Fibroblast of skin of right biceps (primary cell): ENCODE results near the gene MSH6.
A peak's percentile ranks its signal among the peaks of the same experiment; 100 is the strongest.

Experiments used
- DNase-seq: peaks from one replicate; pipeline ENCODE4 v3.0.0-alpha.2; 2013

MSH6 gene, protein sequence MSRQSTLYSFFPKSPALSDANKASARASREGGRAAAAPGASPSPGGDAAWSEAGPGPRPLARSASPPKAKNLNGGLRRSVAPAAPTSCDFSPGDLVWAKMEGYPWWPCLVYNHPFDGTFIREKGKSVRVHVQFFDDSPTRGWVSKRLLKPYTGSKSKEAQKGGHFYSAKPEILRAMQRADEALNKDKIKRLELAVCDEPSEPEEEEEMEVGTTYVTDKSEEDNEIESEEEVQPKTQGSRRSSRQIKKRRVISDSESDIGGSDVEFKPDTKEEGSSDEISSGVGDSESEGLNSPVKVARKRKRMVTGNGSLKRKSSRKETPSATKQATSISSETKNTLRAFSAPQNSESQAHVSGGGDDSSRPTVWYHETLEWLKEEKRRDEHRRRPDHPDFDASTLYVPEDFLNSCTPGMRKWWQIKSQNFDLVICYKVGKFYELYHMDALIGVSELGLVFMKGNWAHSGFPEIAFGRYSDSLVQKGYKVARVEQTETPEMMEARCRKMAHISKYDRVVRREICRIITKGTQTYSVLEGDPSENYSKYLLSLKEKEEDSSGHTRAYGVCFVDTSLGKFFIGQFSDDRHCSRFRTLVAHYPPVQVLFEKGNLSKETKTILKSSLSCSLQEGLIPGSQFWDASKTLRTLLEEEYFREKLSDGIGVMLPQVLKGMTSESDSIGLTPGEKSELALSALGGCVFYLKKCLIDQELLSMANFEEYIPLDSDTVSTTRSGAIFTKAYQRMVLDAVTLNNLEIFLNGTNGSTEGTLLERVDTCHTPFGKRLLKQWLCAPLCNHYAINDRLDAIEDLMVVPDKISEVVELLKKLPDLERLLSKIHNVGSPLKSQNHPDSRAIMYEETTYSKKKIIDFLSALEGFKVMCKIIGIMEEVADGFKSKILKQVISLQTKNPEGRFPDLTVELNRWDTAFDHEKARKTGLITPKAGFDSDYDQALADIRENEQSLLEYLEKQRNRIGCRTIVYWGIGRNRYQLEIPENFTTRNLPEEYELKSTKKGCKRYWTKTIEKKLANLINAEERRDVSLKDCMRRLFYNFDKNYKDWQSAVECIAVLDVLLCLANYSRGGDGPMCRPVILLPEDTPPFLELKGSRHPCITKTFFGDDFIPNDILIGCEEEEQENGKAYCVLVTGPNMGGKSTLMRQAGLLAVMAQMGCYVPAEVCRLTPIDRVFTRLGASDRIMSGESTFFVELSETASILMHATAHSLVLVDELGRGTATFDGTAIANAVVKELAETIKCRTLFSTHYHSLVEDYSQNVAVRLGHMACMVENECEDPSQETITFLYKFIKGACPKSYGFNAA (N-terminal part only)

DNA sequence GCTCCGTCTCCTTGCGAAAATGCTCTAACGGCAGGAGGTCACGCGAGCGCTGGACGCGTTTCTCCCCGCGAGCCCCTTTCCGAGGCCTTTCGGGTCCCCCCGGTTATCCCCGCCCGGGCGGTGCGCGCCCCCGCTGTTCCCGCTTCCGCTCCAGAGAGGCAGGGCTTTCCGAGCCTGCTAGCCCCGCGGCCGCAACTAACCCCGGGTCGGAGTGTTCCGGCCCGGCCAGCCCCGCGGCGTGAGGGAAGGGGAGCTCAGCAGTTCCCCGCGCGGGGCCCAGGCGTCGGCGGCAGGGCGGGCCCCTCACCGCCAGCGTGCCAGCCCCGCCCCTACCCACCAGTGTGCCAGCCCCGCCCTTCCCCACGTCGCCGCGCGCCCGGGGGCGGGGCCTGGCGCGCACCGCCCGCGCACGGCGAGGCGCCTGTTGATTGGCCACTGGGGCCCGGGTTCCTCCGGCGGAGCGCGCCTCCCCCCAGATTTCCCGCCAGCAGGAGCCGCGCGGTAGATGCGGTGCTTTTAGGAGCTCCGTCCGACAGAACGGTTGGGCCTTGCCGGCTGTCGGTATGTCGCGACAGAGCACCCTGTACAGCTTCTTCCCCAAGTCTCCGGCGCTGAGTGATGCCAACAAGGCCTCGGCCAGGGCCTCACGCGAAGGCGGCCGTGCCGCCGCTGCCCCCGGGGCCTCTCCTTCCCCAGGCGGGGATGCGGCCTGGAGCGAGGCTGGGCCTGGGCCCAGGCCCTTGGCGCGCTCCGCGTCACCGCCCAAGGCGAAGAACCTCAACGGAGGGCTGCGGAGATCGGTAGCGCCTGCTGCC is at the start of gene MSH6:
Gene MSH6 (plus strand): TSS at position 475 of the 815 bp plus-strand sequence. CDS start 89 bp downstream, at position 564.
- DNase-seq: peak; percentile 90

DNA sequence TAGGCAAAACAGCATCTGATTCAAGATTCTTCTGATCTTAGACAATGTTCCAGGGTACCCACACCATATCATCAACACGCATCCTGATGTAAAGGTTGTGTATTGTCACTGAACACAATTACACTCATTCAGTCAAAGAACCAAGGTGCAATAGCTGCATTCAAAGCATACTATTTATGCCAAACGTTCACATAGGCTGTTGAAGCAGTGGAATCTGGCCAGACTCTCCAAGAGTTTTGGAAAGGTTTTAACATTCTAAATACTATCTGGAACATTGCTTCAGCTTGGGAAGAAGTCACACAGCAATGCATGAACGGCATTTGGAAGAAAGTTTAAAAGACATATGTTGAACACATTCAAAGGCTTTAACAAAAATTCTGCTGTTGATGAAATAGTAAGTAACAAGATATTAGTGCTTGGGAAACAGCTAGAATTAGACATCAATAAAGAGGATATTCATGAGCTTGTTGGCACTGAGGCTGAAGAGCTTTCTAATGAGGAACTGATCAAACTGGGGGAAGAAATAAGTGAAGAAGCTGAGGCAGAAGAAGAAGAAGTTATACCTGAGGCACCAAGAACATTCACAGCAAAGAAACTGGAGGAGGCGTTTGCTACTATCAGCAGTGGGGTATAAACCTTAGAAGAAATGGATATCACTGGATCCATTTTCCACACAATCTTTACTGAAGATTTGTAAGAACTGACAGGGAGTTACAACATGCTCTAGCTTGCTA is 47.6 kb upstream of the MSH6 start:
- no peak for DNase-seq

DNA sequence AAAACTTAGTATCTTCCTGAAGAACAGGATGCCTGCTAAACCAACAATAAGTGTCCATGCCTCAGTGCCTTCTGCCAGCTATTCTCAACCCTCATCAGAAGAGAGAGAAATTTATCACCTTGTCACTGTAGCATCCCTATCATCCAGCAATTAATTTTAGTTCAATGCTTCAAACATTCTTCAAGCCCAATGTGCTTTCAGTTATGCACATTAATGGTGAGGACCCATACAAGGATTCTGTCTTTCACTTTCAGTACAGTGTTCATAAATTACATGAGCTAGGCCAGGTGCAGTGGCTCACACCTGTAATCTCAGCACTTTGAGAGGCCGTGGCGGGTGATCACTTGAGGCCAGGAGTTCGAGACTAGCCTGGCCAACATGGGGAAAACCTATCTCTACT is 47.0 kb upstream of the MSH6 start:
- no peak for DNase-seq

DNA sequence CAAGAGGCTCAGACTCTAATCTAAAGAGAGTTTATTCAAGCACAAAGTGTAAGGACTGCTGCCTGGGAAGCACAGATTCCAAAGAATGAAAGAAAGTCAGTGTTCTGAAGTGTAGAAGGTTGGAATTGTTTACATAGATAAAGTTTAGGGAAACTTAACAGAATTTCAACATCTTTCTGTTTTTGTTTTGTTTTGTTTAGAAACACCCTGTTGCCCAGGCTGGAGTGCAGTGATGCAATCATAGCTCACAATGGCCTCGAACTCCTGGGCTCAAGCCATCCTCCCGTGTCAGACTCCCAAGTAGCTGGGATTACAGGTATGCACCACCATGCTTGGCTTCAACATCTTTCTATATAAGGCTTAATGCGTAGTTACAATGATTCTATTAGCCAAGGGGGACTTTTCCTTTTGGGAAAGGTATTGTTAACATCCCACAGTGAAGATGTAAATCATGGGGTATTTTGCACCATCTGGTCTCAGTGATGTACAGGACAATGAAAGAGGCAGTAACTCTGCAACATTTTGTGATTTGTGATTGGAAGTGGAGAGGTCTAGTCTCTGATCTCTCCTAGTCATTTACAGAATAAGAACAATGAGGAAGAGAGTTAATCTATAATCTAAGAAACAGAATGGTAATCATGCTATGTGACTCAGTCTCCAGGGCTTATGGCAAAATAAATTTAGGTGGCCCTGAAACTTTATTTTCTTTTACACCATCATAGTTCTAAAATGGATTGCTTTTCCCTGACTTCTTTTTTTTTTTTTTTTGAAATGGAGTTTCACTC is 45.6 kb upstream of the MSH6 start:
- DNase-seq: no peak

DNA sequence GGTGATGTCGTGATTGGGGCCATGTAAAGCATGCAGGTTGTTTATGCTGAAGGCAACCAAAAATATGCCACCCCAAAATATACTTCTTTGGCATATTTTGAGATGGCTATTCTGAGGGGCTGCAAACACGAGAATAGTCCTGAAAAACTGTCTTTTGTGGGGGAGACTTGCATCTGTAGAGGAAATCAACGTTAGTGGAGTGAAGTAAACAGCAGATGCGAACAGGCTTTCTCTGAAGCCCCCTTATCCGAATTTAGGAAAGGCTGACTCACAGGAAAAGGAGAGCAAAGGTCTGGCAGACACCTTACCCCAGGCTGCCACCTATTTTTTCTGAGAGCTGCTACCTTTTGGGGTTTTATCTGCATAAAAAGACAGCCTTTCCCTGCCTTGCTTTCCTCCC is 44.6 kb upstream of the MSH6 start:
- DNase-seq: no peak

DNA sequence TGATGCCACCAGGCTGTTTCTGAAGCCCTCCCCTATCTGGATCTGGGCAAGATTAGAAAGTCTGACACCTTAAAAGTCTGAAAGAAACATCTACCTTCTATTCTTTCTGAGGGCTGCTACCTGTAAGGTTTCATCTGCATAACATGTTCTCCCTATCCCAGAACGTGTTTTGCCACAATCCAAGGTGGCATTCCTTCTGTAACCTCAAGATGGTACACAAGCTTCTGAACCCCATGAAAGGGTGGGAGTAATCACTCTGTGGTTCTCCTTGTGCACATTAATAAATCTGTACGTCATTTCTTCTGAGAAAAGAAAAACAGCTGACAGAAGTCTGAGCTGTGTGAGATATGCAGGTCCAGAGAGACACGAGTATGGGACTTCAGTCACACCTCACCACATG is 41.8 kb upstream of the MSH6 start:
- DNase-seq: no peak

DNA sequence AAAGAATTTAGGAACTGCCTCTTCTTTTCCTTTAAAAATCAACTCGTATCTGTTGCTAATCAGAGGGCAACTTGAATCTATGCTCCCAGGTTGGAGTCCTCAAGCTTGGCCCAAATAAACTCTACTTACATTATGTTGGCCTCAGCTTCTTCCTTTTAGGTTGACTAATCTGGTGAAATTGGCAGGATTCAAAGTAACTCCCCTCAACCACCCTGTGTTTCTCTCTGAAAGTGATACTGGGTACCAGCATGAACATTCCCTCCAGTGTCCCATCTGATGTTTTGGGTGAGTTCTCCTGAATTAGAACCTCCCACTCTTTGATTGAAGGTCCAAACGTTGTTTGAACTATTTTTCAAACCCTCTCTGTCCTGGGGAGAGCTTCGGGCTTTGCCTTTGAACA is 41.3 kb upstream of the MSH6 start:
- DNase-seq: no peak

DNA sequence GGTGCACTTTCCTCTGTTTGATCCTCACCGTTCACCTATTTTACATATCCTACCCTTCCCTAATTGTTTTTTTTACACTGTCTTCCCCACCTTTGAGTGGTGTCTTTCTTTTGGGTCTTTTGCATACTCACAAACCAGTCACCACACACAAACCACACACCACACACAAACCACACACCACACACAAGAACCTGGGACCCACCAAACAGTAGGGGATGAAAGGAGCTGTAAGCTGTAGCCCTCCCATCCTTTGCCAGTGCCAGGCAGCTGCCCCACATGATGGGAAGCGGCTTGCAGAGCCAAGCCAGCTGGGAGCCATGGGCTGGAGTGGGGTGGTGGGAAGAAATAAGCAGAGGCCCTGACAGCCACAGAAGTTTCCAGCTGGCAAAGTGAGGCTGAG is 38.9 kb upstream of the MSH6 start:
- DNase-seq: no peak

DNA sequence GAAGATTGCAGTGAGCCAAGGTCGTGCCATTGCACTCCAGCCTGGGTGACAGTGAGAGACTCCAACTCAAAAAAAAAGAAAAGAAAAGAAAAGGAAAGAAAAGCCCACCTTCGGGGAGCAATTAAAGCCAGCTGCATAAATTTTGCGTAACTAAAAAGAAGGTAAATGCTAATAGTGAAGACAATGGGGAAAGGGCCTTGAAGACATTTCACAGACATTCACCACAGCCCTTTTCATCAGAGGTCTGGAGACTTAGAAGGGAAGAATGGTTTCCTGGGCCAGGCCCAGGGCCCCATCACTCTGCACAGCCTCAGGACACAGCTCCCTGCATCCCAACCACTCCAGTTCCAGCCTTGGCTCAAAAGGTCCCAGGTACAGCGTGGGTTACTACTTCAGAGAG is 35.1 kb upstream of the MSH6 start:
- DNase-seq: no peak

DNA sequence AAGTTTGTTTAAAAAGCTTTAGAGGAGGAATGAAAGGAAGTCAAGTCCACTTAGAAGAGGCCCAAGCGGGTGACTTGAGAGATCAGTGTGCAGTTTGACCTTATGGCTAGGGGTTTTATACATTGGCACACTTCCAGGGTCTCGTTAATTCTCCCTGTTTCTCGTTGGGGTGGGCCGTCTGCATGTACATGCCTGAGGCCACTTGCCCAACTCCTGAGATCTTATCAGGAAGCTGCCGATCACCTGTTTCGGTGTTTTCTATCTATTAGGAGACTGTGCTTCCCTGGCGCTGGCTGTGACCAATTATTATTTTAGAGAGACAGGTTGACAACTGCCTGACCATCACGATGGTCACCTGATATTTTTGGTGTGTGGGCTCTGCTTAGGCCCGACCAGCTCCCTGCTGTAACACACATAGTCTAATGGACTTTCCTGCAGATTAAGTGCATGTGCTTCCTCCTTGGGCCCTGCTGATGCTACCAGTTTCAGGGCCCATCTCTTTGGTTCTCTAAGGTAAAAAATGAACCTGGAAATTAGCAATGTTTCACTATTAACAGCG is 31.0 kb upstream of the MSH6 start:
- DNase-seq: no peak

DNA sequence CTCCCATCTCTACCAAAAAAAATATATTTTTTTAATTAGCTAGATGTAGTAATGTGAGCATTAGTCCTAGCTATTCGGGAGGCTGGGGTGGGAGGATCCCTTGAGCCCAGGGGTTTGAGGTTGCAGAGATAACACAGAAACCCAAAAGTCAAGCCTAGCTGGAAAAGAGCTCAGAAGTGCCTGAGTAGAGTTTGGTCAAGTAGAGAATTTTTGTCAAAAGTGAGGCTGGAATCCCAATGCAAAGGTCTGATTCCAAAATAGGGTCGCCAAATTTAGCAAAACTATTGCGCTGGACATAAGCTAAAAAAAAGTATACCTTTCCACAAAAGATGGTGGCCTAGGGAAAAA is 15.5 kb upstream of the MSH6 start:
- no peak for DNase-seq

DNA sequence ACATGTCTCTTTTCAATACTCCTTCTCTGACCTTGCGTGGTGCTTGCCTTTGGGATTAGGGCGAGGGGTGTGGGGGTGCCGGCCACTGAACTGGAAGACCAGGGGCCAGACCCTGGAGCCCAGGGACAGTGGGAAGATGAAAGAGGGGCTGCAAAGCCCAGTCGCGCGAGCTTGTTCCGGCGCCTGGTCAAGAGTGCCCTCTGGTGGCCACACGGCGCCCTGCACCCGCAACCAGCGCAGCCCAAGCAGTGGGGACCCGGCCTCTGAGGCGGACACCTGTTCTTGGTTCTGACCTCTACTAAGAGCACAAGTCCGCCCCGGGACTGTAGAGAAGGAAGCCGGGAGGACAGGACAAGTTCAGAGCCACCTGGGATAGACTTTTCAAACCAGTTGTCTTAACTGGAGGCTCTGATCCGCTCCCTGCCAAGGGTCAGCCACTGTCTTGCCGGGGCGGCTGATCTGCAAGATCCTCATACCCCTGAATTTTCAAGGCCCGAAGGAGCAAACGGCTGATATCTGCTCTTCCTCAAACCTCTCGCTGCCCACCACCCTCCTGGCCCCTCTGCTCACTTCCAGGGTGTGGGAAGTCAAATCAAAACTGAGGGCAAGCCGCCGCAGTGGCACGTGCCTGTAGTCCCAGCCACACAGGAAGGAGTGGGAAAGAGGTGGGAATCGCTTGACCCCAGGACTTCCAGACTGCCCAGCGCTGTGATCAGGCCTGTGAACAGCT is 14.9 kb upstream of the MSH6 start:
- peak; percentile 34 for DNase-seq

DNA sequence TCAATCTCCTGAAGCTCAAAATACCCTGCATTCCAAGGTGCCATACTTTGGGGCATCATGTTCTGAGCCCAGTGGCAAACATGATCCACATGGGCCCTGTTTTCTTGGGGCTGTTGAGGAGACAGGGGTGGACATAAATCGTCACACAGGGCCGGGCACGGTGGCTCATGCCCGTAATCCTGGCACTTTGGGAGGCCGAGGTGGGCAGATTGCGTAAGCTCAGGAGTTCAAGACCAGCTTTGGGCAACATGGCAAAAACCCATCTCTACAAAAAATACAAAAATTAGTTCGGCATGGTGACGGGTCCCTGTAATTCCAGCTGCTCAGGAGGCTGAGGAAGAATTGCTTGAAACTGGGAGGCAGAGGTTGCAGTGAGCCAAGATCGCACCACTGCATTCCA is 13.6 kb upstream of the MSH6 start:
- DNase-seq: no peak

DNA sequence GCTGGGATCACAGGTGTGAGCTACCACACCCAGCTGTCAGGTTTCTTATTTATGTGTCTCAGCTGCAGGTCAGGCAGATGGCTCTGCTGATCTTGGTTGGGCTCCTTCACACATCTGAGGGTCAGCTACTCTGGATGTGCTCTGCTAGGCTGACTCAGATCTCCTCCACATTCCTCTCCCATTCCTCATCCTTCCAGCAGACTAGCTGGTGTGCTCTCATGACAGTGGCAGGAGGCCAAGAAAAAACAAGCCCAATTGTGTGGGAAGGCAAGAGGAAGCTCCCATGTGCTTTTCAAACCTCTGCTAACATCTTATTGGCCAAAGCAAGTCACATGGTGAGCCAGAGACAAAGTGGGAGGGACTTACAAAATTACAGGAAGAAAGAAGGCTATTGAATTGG is 11.7 kb upstream of the MSH6 start:
- DNase-seq: peak; percentile 88

DNA sequence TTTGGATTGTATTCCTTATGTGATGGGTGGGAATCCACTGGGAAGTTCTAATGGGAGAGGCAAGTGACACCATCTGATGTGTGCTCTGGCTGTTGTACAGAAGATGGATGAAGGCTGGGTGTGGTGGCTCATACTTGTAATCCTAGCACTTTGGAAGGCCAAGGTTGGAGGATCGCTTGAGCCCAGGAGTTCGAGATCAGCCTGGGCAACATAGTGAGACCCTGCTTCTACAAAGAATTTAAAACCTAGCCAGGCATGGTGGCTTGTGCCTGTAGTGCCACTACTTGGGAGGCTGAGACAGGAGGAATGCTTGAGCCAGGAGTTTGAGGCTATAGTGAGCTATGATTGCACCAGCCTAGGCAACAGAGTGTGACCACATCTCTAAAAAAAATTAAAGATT is 10.6 kb upstream of the MSH6 start:
- no peak for DNase-seq

DNA sequence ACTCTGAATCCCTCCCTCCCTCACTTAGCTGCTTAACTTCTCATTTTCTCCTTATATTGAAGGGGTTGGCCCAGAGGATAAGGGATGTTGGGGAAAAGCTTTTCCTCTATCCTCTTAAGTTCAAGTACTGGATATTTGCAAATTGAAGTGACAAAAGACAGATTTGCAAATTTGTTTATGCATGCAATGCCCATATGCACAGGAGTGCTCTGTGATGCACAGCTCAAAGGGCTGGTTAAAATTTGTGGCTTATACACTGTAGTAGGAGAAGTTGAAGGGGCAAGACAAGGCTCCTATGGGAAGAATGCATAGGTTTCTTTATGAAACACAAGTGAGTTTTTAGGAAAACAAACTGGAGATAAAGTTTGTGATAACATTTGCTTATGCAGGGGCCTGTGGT is 8.4 kb upstream of the MSH6 start:
- DNase-seq: no peak

DNA sequence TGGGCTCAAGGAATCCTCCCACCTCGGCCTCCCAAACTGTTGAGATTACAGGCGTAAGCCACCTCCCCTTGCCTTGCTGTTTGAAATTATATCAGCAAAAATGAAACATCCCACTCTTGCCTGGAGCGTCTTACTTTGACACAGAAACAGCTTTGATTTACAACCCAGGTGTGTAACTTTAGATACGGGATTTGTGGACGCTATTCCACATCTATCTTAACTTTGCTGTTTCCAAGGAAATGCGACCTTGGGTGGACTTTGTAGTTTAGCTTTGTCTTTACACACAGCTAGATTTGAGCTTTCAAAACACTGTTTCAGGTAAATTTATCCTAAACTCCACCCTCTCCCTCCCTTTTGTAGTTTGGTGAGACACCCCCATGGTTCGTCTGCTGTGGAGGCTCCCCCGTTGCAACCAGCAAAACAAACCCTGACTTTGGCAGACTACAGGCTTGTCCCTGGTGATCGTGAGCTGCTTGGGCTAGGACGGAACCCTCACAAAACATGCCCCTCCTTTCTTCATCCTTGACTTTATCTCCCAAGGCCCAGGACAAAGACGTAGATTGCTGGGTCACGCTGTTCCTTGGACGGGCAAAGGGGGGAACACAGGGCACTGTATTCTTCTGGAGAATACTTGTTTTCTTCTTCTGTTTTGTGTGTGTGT is 5.5 kb upstream of the MSH6 start:
- no peak for DNase-seq

DNA sequence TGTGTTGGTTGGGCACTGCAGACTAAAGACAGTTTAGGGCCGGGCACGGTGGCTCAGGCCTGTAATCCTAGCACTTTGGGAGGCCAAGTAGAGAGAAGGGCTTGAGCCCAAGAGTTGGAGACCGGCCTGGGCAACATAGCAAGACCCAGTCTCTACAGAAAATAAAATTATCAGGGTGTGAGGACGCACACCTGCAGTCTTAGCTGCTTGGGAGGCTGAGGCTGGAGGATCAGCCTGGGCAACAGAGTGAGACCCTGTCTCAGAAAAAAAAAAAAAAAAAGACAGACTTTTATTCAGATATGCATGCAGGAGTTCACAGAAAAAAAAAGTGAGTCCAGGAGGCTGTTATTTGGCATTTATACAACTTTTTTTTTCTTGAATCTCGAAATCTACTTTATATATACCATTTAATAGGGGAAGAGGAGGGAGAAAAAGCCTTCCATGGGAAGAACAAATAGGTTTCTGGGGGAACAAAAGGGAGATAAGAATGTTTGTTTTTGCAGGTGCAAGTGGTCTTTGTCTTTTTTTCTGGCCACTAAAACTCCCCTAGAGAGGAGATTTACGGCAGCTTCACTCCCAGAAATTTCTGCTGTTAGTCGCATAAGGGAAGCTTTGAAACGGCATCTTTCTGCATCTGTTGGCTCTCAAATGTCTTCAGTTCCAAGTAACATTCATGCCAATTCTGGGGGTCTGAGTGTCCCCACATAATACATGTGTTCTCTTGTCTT is 4.1 kb upstream of the MSH6 start:
- no peak for DNase-seq

DNA sequence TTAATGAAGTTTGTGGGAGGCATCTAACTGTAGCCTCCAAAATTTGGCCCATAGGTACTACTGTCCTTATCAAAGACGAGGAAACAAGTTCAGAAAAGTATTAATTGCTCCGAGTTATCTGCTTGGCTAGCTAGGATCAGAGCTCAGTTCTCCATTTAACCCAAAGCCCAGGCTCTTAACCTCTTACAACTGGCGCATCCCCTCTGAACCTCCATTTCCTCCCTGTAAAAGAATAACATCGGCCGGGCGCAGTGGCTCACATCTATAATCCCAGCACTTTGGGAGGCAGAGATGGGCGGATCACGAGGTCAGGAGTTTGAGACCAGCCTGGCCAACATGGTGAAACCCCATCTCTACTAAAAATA is 3.5 kb upstream of the MSH6 start:
- DNase-seq: no peak
